ENCODE data around the gene CCDC172. TPM values are rescaled to one million over a fixed set of nuclear protein-coding genes. Genes with fewer than 3 reads are reported as not detected.
A peak's percentile ranks its signal among the peaks of the same experiment; 100 is the strongest.

The CCDC172 gene
- total and polyA plus RNA-seq, 2 of the 8 experiments (the other 6 are each of a cell fraction or from before 2014, with no cell fraction given), result 1.1 to 3.6 TPM

DNA sequence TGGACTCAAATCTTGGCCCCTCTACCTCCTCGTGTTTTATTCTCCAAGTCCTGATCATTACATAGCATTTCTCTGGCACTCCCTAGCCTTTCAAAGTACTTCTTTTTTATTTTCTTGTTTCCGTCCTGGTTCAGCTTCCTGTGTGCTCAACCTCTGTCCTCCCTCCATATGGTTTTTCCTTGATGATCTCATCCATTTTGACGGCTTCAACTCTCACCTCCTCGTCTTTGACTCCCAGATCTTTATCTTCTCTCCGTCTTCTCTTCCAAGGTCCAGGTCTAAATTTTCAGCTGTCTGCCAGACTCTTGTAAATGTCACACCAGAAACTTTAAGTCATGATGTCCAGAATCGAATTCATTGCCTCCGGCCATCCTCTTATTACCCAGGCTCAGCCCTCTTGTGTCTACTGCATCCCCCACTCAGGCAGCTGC, 27.9 kb upstream of the CCDC172 start:
- Histone ChIP-seq H3K9me3 (ENCODE audit: insufficient read depth in 2 of 2, low read depth in 1 of 2, low read length in 1 of 2) (no peaks in the 10 kb centered on the region), H3K79me1 (ENCODE audit: low read depth, low read length) (no peaks in the 10 kb centered on the region), H2BK15ac (ENCODE audit: low read length) (no peak overlapping the region), H4K5ac (ENCODE audit: insufficient read length, low read depth, low read length) (no peak overlapping the region), H3K56ac (replicated peaks; ENCODE audit: insufficient read length, low read depth, low read length) (no peak overlapping the region), H3K18ac (ENCODE audit: extremely low read depth, low read length) (no peak overlapping the region), H3K9ac (replicated peaks in 1 of 4; ENCODE audit: extremely low read depth in 1 of 4, low read depth in 3 of 4, low read length in 3 of 4) (no peak overlapping the region), H2BK20ac (ENCODE audit: low read length) (no peak overlapping the region), H2BK120ac (replicated peaks; ENCODE audit: low read depth, low read length) (no peak overlapping the region), H3K14ac (ENCODE audit: insufficient read length) (no peak overlapping the region), H4K8ac (ENCODE audit: extremely low read depth, insufficient read depth, low read length) (no peak overlapping the region), H3K27me3 (replicated peaks in 1 of 4; ENCODE audit: control insufficient read depth in 3 of 4, extremely low read depth in 1 of 4, insufficient read depth in 3 of 4, low read length in 3 of 4) (no peaks in the 10 kb centered on the region), H3K36me3 (ENCODE audit: control insufficient read depth in 2 of 4, insufficient read depth in 4 of 4, low read length in 3 of 4) (no peaks in the 10 kb centered on the region), H3K4me3 (ENCODE audit: extremely low read depth in 1 of 4, insufficient read depth in 2 of 4, low read depth in 3 of 4, low read length in 4 of 4) (no peak overlapping the region), H2AK5ac (ENCODE audit: low read depth, low read length) (no peak overlapping the region), H3K23ac (ENCODE audit: insufficient read length) (no peak overlapping the region), H2BK12ac (ENCODE audit: low read depth, low read length) (no peak overlapping the region), H3K4me1 (replicated peaks in 1 of 4; ENCODE audit: control insufficient read depth in 3 of 4, insufficient read depth in 4 of 4, low read length in 3 of 4) (no peaks in the 10 kb centered on the region), H4K91ac (replicated peaks; ENCODE audit: insufficient read length, low read length) (no peak overlapping the region), H3K4me2 (ENCODE audit: insufficient read depth in 1 of 2, low read depth in 2 of 2, low read length in 2 of 2) (no peak overlapping the region), H3K79me2 (ENCODE audit: control insufficient read depth in 1 of 2, insufficient read depth in 2 of 2, low read length in 2 of 2) (no peaks in the 10 kb centered on the region), H2AFZ (ENCODE audit: low read length) (0 out of 2 replicates have a peak overlapping the region, but pooled peaks have one; percentile 15), H3K4ac (replicated peaks; ENCODE audit: insufficient read length, low read depth, low read length) (no peak overlapping the region), H4K20me1 (replicated peaks in 1 of 2; ENCODE audit: control insufficient read depth in 1 of 2, insufficient read depth in 2 of 2, low read length in 2 of 2) (no peaks in the 10 kb centered on the region), H2BK5ac (ENCODE audit: low read depth, low read length) (no peak overlapping the region), H3K23me2 (ENCODE audit: low read depth, low read length) (no peaks in the 10 kb centered on the region), H3K27ac (ENCODE audit: low read depth, low read length) (no peak overlapping the region)
- 95% methylated on average over 7 of the region's 7 CpGs; no CpG with 5 or more reads in 1 of the 2 experiments for WGBS, 2 experiments (ENCODE audit: extremely low coverage in 1 of 2, insufficient coverage in 1 of 2, insufficient read length in 1 of 2, insufficient replicate concordance in 2 of 2, low coverage in 1 of 2, low lambda C conversion rate in 2 of 2, missing lambda C conversion rate in 1 of 2)
- no peak for FAIRE-seq
- no peak for TF ChIP-seq HDAC2 (IDR thresholded peaks at IDR 0.05; ENCODE audit: borderline replicate concordance in 1 of 2, low read depth in 2 of 2, low read length in 2 of 2)
- TF ChIP-seq SAP30 (IDR thresholded peaks at IDR 0.05; ENCODE audit: insufficient read depth, insufficient replicate concordance, low read length), result no peak
- no peak for TF ChIP-seq ATF3 (IDR thresholded peaks at IDR 0.05; ENCODE audit: insufficient read depth, low read depth, low read length)
- TF ChIP-seq NANOG (IDR thresholded peaks at IDR 0.05; ENCODE audit: insufficient read depth, low read depth, low read length, poor library complexity, severe bottlenecking), result no peak
- TF ChIP-seq RNF2 (IDR thresholded peaks at IDR 0.05; ENCODE audit: borderline replicate concordance, low read depth, low read length, missing control alignments, poor library complexity, severe bottlenecking), result no peak
- POLR2A ChIA-PET (ENCODE audit: partially characterized antibody), result no interaction called here
- CTCF ChIA-PET (ENCODE audit: partially characterized antibody), result interaction anchor here (1.0 to 1.3 kb wide), 3 partner anchors 9 to 590 kb away, joined by 3 to 5 read pairs (median 3); no protein-coding TSS in a partner anchor
- no peak for DNase-seq (ENCODE audit: low read depth in 1 of 2, low spot score in 2 of 2)
